GM18868 (cell line): ENCODE data around the gene PIGS.

Experiments
- ATAC-seq: cut with Tn5 transposase; IDR thresholded peaks from one replicate; pipeline ENCODE4 v1.9.1; 2021; ENCODE audit warnings: mild to moderate bottlenecking, moderate library complexity; ENCODE audit not compliant: unreplicated experiment

PIGS gene

GRCh38 chr17:28511858-28512461, 59.4 kb downstream of the PIGS start:
- no peak for ATAC-seq

- ATAC-seq: no peak
Measured at GRCh38 chr17:28509789-28510188, 61.5 kb downstream of the PIGS start.

GRCh38 chr17:28508211-28508724, 63.1 kb downstream of the PIGS start:
- no peak for ATAC-seq

- ATAC-seq: no peak
Measured at GRCh38 chr17:28507567-28508203, 63.6 kb downstream of the PIGS start.

GRCh38 chr17:28506763-28507487, 64.4 kb downstream of the PIGS start:
- no peak for ATAC-seq

DNA sequence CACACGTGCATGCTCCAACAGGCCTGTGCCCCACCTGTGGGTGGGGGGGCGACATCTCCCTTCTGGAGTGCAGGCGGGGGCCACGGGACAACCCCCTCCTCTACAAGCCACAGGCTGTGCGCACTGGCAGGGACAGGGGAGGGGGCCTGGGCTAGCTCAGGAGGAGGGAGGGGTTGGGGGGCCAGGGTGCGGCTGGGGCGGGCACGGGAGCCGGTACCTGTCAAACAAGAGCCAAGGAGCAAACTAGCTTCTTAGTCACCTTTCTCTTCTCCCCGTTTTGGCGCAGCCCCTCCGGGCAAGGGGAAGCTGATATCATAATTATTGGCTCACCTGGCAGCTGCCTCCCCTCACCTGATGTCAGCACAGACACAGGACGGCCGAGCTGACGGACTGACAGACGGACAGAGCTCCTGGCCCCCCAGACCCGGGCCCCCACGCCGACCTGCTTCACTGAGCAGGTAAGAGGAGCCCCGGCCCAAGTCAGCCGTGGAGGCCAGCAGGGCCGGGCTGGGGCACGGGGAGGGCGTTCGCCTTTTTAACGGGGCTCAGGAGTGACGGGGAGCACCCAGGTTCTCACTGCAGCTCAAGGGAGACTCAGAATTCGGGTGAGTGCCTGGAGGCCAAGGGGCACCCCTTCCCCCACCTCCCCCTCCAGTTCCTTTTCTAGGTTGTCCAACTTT, 65.2 kb downstream of the PIGS start, which contains the start of gene FOXN1:
Gene FOXN1 (plus strand): TSS at position 363 of the 680 bp plus-strand sequence. CDS start 17,622 bp downstream, outside the sequence.
- no peak for ATAC-seq

DNA sequence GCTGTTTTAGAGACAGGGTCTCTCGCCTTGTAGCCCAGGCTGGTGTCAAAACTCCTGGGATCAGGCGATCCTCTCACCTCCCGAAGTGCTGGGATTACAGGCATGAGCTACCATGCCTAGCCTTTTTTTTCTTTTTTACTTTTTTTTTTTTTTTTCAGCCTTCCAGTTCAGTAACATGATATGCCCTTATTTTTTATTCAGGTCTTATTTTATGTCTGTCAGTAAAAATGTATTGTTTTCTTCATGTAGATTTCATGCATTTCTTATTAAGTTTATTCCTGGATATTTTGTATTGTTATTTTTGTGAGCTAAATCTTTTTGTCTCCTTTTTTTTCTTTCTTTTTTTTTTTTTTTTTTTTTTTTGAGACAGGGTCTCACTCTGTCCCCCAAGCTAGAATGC, 67.9 kb downstream of the PIGS start:
- ATAC-seq: no peak
